Lung (tissue), 12 donors: ENCODE measurements around the gene RNF157. TPM values are rescaled to one million over a fixed set of nuclear protein-coding genes. Genes with fewer than 3 reads are reported as not detected.
A peak's percentile ranks its signal among the peaks of the same experiment; 100 is the strongest.

Experiments used
- ATAC-seq: fragments of 200-7000 bp; cut with Tn5 transposase; one replicate; pipeline ENCODE4 v1.9.1; 2020; ENCODE audit warnings: moderate number of reproducible peaks; ENCODE audit not compliant: insufficient read depth, low FRiP score
- DNase-seq, 3 donors: peaks; one replicate each; pipeline ENCODE4 v3.0.0-alpha.2; 2013 to 2017
- H3K27ac ChIP-seq, 2 donors: one replicate each; pipeline ENCODE4 v1.5.1; 2013; ENCODE audit warnings: mild to moderate bottlenecking in 2 of 2, moderate library complexity in 2 of 2, control low read depth in 1 of 2, inconsistent platforms in 1 of 2, low read depth in 1 of 2, low read length in 1 of 2
- H3K27me3 ChIP-seq, 3 donors: one replicate each; pipeline ENCODE4 v1.5.1; 2013; ENCODE audit warnings: low read length in 2 of 3; ENCODE audit not compliant: control insufficient read depth in 3 of 3, insufficient read depth in 3 of 3
- H3K36me3 ChIP-seq, 4 donors: one replicate each; pipeline ENCODE4 v1.5.1; 2013; ENCODE audit warnings: low read length in 4 of 4, mild to moderate bottlenecking in 1 of 4, moderate library complexity in 1 of 4; ENCODE audit not compliant: control insufficient read depth in 4 of 4, insufficient read depth in 4 of 4
- H3K4me1 ChIP-seq, 5 donors: one replicate each; pipeline ENCODE4 v1.5.1; 2013; ENCODE audit warnings: low read length in 5 of 5, mild to moderate bottlenecking in 2 of 5, moderate library complexity in 1 of 5; ENCODE audit not compliant: control insufficient read depth in 5 of 5, insufficient read depth in 5 of 5
- H3K4me3 ChIP-seq: one replicate; pipeline ENCODE4 v1.5.1; 2013; ENCODE audit warnings: mild to moderate bottlenecking, control low read depth, moderate library complexity
- H3K9ac ChIP-seq, 2 donors: one replicate each; pipeline ENCODE4 v1.5.1; 2013; ENCODE audit warnings: low read length in 2 of 2, control low read depth in 1 of 2; ENCODE audit not compliant: insufficient read depth in 1 of 2
- H3K9me3 ChIP-seq, 4 donors: one replicate each; pipeline ENCODE4 v1.5.1; 2013; ENCODE audit warnings: low read length in 3 of 4, mild to moderate bottlenecking in 1 of 4, moderate library complexity in 1 of 4; ENCODE audit not compliant: control insufficient read depth in 4 of 4, insufficient read depth in 3 of 4
- WGBS, 2 donors: extraction: QIAGEN DNeasy Blood & Tissue Kit; methylation state at CpG; one replicate each; pipeline ENCODE4 v1.1.7; 2013; 5-methylcytosine and 5-hydroxymethylcytosine counted together
- polyA plus RNA-seq, 2 donors: library from polyadenylated mRNA; stranded (reverse); fragments of 200-250 nt; gene quantifications; one replicate each; pipeline ENCODE4 v1.2.1, GENCODE V29; 2013
- total RNA-seq, 2 donors: library from RNA; depleted of rRNA in 1 of 2; stranded (reverse); fragments of >200 nt in 1 of 2; gene quantifications; one replicate each; pipeline ENCODE4 v1.2.1, GENCODE V29; 2014 to 2021
- TF ChIP-seq, protein P1 (sequence below): IDR thresholded peaks from 2 replicates; pipeline ENCODE4 v1.5.1; 2012; ENCODE audit warnings: mild to moderate bottlenecking; ENCODE audit errors: control extremely low read depth, extremely low read depth
- donor health status: control.
- donor health status: control.
- donor health status: Bipolar disorder and iron deficiency.
- donor health status: healthy.
- donor health status: DM: yes; HTN: yes; CAD: no.

The RNF157 gene
- total and polyA plus RNA-seq, 4 donors: 0.88 to 2.5 (median 1.8) TPM

DNA sequence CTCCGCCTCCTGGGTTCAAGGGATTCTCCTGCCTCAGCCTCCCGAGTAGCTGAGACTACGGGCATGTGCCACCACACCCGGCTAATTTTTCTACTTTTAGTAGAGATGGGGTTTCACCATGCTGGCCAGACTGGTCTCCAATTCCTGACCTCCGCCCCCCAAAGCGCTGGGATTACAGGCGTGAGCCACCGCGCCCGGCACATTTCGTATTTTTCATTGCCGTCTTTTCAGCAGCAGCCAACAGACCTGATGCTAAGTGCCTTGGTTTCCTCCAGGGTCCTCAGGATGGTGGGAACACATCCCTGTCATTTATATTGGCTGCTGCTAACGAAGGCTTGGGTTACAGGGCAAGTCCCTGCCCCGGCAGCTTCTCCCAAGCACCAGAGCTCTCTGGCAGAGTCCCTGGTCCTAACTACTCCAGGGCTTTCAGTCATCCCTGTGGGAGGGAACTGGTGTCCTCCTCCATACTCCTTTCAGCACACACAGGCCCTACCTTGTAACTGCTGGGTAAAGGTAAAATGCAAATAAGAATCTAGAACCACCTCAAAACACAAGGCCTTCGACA, 1.5 kb upstream of the RNF157 start:
- ATAC-seq (no peak), DNase-seq (no peak)
- WGBS, 2 donors: 95% methylated on average over 15 of the region's 15 CpGs
- Histone ChIP-seq H3K27me3 (peaks cover 0 to 5% (median 0%) of the 10 kb centered on the region in 3 donors), H3K36me3 (no peaks in the 10 kb centered on the region), H3K4me3 (no peak overlapping the region), H3K27ac (no peak overlapping the region), H3K9ac (no peak overlapping the region), H3K9me3 (no peaks in the 10 kb centered on the region), H3K4me1 (peaks cover 0 to 23% (median 0%) of the 10 kb centered on the region in 5 donors)
- TF ChIP-seq, protein P1, sequence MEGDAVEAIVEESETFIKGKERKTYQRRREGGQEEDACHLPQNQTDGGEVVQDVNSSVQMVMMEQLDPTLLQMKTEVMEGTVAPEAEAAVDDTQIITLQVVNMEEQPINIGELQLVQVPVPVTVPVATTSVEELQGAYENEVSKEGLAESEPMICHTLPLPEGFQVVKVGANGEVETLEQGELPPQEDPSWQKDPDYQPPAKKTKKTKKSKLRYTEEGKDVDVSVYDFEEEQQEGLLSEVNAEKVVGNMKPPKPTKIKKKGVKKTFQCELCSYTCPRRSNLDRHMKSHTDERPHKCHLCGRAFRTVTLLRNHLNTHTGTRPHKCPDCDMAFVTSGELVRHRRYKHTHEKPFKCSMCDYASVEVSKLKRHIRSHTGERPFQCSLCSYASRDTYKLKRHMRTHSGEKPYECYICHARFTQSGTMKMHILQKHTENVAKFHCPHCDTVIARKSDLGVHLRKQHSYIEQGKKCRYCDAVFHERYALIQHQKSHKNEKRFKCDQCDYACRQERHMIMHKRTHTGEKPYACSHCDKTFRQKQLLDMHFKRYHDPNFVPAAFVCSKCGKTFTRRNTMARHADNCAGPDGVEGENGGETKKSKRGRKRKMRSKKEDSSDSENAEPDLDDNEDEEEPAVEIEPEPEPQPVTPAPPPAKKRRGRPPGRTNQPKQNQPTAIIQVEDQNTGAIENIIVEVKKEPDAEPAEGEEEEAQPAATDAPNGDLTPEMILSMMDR: no peak

DNA sequence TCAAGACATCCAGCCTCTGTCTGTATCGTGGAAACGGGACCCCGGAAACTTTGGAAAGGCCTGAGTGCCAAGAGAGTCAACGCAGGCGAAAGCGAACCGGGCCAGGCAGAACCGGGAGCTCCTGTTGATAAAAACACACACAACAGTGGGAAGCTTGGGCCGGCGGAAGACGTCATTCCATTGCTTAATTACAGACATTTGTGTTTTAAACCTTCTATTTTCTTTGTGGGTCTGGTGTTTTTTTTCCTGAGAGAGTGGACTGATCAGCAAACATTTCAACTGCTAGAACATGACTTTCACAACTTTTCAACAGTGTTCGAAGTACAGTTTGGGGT, 878 bp upstream of the RNF157 start:
- peak overlapping the region in 1 of 2 donors; percentile 83 for H3K9ac ChIP-seq
- no peak overlapping the region for H3K27ac ChIP-seq

DNA sequence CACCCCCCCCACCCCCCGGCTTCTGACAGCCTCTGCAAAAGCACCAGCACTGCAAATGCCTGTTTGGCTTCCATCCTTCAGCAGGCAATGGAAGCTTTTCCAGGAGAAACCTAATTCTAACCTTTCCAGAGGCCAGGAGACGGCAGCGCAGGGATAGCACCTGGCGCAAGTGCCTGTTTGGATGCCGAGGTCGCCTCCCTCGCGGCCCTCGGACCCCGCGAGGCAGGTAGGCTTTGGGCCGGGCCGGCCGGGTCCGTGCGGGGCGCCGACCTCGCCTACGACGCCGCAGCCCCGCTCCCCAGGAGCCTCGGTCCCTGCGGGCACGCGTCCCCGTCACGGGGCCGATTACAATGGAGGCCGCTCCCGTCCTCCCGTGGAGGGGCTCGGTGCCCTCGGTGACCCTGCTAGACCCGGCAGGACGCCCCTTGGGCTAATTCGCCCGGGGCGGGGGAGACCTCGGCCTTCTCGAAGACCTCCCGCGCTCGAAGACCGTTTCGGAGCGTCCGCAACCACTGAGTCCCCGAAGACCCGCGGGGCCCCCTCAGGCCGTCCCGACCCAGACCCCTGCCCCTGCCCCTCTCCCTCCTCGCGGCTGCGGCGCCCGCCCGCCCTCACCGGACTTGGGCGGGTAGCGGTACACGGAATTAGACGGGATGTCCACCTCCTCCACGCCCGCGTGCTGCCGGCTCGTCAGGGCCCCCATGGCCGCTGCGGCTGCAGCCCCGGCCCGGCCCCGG, 587 bp downstream of the RNF157 start:
- 7 to 8% methylated on average over 71 to 75 of the region's 75 CpGs for WGBS, 2 donors

More for the DNA sequence above, 878 bp upstream of the RNF157 start:
- Histone ChIP-seq H3K27me3 (peaks cover 0 to 5% (median 0%) of the 10 kb centered on the region in 3 donors), H3K9me3 (no peaks in the 10 kb centered on the region), H3K4me3 (no peak overlapping the region), H3K36me3 (no peaks in the 10 kb centered on the region), H3K4me1 (peaks cover 0 to 18% (median 0%) of the 10 kb centered on the region in 5 donors)
- DNase-seq (no peak), ATAC-seq (no peak)
- 10 to 15% methylated on average over 12 of the region's 12 CpGs for WGBS, 2 donors
- TF ChIP-seq, protein P1: no peak

More for the DNA sequence above, 587 bp downstream of the RNF157 start:
- Histone ChIP-seq H3K27ac (peak overlapping the region in 1 of 2 donors; percentile 52), H3K9ac (no peak overlapping the region), H3K4me1 (peaks cover 0 to 18% (median 0%) of the 10 kb centered on the region in 5 donors), H3K36me3 (no peaks in the 10 kb centered on the region), H3K9me3 (no peaks in the 10 kb centered on the region), H3K4me3 (peak overlapping the region; percentile 20), H3K27me3 (peaks cover 0 to 5% (median 0%) of the 10 kb centered on the region in 3 donors)
- TF ChIP-seq, protein P1: no peak
- ATAC-seq (no peak), DNase-seq (peak in 1 of 3 donors; percentile 16)
